ENCODE data around the gene SNTA1.
"Not testable (repeated sequence)": the region's sequence is repeated elsewhere in the genome, so short reads cannot be mapped to it uniquely, and the experiment has no call there.

Gene SNTA1

GRCh38 chr20:33423875-33424274 lies 19.7 kb downstream of the SNTA1 start:
- DNase-seq: not testable (repeated sequence)

GRCh38 chr20:33423141-33423834 lies 20.3 kb downstream of the SNTA1 start:
- DNase-seq: no peak

GRCh38 chr20:33419140-33419974 lies 24.2 kb downstream of the SNTA1 start:
- no peak for DNase-seq

- no peak for DNase-seq
These were observed 25.5 kb downstream of the SNTA1 start for GRCh38 chr20:33418033-33418432.

- no peak for DNase-seq
These were observed 27.6 kb downstream of the SNTA1 start for GRCh38 chr20:33415948-33416347.

GRCh38 chr20:33412484-33412838 lies 31.1 kb downstream of the SNTA1 start:
- no peak for DNase-seq

- DNase-seq: no peak
These were observed 31.7 kb downstream of the SNTA1 start for GRCh38 chr20:33411711-33412483.

GRCh38 chr20:33411242-33411641 lies 32.3 kb downstream of the SNTA1 start:
- peak; percentile 93 for DNase-seq

GRCh38 chr20:33410081-33410742 lies 33.4 kb downstream of the SNTA1 start:
- no peak for DNase-seq

GRCh38 chr20:33408716-33409654 lies 34.6 kb downstream of the SNTA1 start:
- DNase-seq: no peak

GRCh38 chr20:33408313-33408712 lies 35.2 kb downstream of the SNTA1 start:
- DNase-seq: no peak

GRCh38 chr20:33407796-33408195 lies 35.8 kb downstream of the SNTA1 start:
- DNase-seq: no peak

- no peak for DNase-seq
These were observed 36.3 kb downstream of the SNTA1 start for GRCh38 chr20:33407251-33407650.

GRCh38 chr20:33404281-33404680 lies 39.3 kb downstream of the SNTA1 start:
- DNase-seq: no peak

GRCh38 chr20:33401921-33402369 lies 41.6 kb downstream of the SNTA1 start:
- DNase-seq: no peak

GRCh38 chr20:33401184-33401920 lies 42.2 kb downstream of the SNTA1 start, which contains the start of gene CDK5RAP1:
CDK5RAP1 (minus strand) TSS chr20:33401519; CDS start chr20:33397064, 4,455 bp downstream.
- peak; percentile 98 for DNase-seq

GRCh38 chr20:33400812-33401183 lies 42.8 kb downstream of the SNTA1 start:
- peak; percentile 34 for DNase-seq

- no peak for DNase-seq
These were observed 43.6 kb downstream of the SNTA1 start for GRCh38 chr20:33399924-33400323.

GRCh38 chr20:33394718-33395117 lies 48.8 kb downstream of the SNTA1 start:
- DNase-seq: no peak

- no peak for DNase-seq
These were observed 50.0 kb downstream of the SNTA1 start for GRCh38 chr20:33393609-33394008.

Measured in NCI-H2171 (cell line).